ENCODE results near the gene METTL4.
"Not testable (repeated sequence)": the region's sequence is repeated elsewhere in the genome, so short reads cannot be mapped to it uniquely, and the experiment has no call there.

DNA sequence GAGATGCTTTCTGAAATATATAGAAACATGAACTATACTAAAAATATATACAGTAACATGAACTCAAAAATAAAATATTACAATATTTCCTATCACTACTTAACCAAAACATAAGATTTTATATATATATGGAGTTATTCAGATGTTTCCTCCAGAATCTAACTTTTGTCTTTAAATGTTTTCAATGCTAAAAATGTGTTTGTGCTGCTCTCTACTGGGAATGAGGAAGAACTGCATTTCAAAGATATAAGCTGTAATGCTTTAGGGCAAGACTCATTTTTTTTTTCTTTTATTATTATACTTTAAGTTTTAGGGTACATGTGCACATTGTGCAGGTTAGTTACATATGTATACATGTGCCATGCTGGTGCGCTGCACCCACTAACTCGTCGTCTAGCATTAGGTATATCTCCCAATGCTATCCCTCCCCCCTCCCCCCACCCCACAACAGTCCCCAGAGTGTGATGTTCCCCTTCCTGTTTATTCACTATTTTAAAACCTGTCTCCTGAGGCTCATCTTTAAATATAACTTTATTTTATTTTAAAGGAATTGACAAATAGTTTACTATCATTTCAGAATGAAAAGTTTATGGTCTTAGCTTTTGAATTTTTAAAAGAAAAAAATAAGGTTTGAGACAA lies 29.3 kb downstream of the METTL4 start:
- TF ChIP-seq, protein P1, sequence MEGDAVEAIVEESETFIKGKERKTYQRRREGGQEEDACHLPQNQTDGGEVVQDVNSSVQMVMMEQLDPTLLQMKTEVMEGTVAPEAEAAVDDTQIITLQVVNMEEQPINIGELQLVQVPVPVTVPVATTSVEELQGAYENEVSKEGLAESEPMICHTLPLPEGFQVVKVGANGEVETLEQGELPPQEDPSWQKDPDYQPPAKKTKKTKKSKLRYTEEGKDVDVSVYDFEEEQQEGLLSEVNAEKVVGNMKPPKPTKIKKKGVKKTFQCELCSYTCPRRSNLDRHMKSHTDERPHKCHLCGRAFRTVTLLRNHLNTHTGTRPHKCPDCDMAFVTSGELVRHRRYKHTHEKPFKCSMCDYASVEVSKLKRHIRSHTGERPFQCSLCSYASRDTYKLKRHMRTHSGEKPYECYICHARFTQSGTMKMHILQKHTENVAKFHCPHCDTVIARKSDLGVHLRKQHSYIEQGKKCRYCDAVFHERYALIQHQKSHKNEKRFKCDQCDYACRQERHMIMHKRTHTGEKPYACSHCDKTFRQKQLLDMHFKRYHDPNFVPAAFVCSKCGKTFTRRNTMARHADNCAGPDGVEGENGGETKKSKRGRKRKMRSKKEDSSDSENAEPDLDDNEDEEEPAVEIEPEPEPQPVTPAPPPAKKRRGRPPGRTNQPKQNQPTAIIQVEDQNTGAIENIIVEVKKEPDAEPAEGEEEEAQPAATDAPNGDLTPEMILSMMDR (IDR thresholded peaks at IDR 0.05; ENCODE audit: insufficient read depth, low read depth, low read length) = peak; percentile 60
- TF ChIP-seq EZH2 (IDR thresholded peaks at IDR 0.05; ENCODE audit: insufficient read depth, low read length) = not testable (repeated sequence)

All from astrocyte (in vitro differentiated cells and primary cell).